Astrocyte (in vitro differentiated cells and primary cell): Measurements from ENCODE around the gene BCAR3.

Experiments used
- EZH2 ChIP-seq: IDR thresholded peaks from 2 replicates; pipeline ENCODE4 v1.6.1; 2012; ENCODE audit warnings: mild to moderate bottlenecking, low read length, inconsistent platforms; ENCODE audit not compliant: insufficient read depth
- TF ChIP-seq, protein P1 (sequence below): IDR thresholded peaks from 2 replicates; pipeline ENCODE4 v1.5.1; 2011; ENCODE audit warnings: low read depth, mild to moderate bottlenecking, inconsistent platforms, low read length, moderate library complexity; ENCODE audit not compliant: insufficient read depth

DNA sequence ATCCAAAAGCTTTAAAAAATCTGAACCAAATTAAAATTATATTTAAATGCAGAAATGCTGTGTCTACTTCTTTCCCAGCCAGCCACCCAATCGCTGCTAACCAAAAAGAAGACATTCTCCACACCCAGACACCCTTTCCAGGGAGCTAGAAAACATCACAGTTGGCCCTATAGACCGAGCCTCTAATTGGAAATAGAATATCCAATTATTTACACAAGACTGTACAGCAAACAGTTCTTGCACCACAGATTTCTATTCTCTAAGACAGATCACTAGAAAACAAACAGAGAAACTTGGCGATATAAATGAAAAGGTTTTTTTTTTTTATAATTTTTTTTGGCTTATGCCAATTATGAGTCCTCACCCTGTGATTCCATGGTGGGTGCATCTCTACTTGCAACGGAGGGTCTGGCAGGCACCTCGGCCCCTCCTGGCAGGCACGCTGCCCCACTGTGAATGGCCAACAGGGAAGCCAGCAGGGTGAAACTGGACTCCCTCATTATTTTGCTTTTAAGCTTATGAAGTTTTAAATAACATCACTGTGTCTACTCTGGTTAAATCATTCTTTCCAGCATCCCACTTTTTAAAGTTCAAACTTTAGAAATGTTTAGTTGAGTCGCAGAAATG is 29.2 kb downstream of the BCAR3 start:
- TF ChIP-seq EZH2: no peak
- TF ChIP-seq, protein P1, sequence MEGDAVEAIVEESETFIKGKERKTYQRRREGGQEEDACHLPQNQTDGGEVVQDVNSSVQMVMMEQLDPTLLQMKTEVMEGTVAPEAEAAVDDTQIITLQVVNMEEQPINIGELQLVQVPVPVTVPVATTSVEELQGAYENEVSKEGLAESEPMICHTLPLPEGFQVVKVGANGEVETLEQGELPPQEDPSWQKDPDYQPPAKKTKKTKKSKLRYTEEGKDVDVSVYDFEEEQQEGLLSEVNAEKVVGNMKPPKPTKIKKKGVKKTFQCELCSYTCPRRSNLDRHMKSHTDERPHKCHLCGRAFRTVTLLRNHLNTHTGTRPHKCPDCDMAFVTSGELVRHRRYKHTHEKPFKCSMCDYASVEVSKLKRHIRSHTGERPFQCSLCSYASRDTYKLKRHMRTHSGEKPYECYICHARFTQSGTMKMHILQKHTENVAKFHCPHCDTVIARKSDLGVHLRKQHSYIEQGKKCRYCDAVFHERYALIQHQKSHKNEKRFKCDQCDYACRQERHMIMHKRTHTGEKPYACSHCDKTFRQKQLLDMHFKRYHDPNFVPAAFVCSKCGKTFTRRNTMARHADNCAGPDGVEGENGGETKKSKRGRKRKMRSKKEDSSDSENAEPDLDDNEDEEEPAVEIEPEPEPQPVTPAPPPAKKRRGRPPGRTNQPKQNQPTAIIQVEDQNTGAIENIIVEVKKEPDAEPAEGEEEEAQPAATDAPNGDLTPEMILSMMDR: no peak
